K562 (cell line): ENCODE data around the gene CAPZA1. TPM values are rescaled to one million over a fixed set of nuclear protein-coding genes. Genes with fewer than 3 reads are reported as not detected.

Experiments
- BCLAF1 ChIP-seq, 2 experiments: fragments of 450-650 bp in 1 of 2; IDR thresholded peaks; 2 replicates each; pipeline ENCODE4 v1.6.1; 2011 to 2017; ENCODE audit warnings: low read depth in 2 of 2, antibody characterized with exemption in 1 of 2, borderline replicate concordance in 1 of 2, low read length in 1 of 2, mild to moderate bottlenecking in 1 of 2, mixed read lengths in 1 of 2; ENCODE audit not compliant: control insufficient read depth in 1 of 2
- GATAD2A ChIP-seq: fragments of 450-650 bp; IDR thresholded peaks from 2 replicates; pipeline ENCODE4 v1.6.1; 2017
- IRF1 ChIP-seq: sonication (generic); formaldehyde crosslinking; IDR thresholded peaks from 2 replicates; pipeline ENCODE4 v1.8.0; 2022; ENCODE audit warnings: missing genetic modification reagents, mild to moderate bottlenecking, borderline replicate concordance
- MBD2 ChIP-seq: sonication (generic); IDR thresholded peaks from 2 replicates; pipeline ENCODE4 v1.6.1; 2016; ENCODE audit warnings: low read depth, borderline replicate concordance
- NCOA1 ChIP-seq: fragments of 450-650 bp; IDR thresholded peaks from 2 replicates; pipeline ENCODE4 v1.6.1; 2016; ENCODE audit warnings: low read depth
- POLR2AphosphoS5 ChIP-seq: IDR thresholded peaks from 2 replicates; pipeline ENCODE4 v1.6.1; 2011; ENCODE audit warnings: mild to moderate bottlenecking, low read depth, low read length, moderate library complexity; ENCODE audit not compliant: control insufficient read depth, insufficient read depth
- PTTG1 ChIP-seq: fragments of 450-650 bp; IDR thresholded peaks from 2 replicates; pipeline ENCODE4 v1.6.1; 2016; ENCODE audit warnings: low read depth, mild to moderate bottlenecking, missing genetic modification characterization, missing compliant biosample characterization
- RBBP5 ChIP-seq: fragments of 200-600 bp; sonication (generic); IDR thresholded peaks from 2 replicates; pipeline ENCODE4 v1.6.1; 2012; ENCODE audit warnings: borderline replicate concordance, mild to moderate bottlenecking, low read length, control low read depth, inconsistent platforms; ENCODE audit not compliant: insufficient read depth, poor library complexity, severe bottlenecking
- UBTF ChIP-seq, 2 experiments: IDR thresholded peaks; 2 replicates each; pipeline ENCODE4 v1.6.1; 2012; ENCODE audit warnings: improper control_type of control experiment in 2 of 2, low read depth in 2 of 2, low read length in 2 of 2, borderline replicate concordance in 1 of 2
- XRCC5 ChIP-seq: fragments of 200-400 bp; formaldehyde crosslinking; IDR thresholded peaks from 2 replicates; pipeline ENCODE4 v1.6.1; 2017; ENCODE audit warnings: low read depth, mild to moderate bottlenecking, low read length
- YY1 ChIP-seq, 3 experiments: IDR thresholded peaks; 2 replicates each; pipeline ENCODE4 v1.6.1; 2011; ENCODE audit warnings: low read length in 2 of 3, mild to moderate bottlenecking in 2 of 3, moderate library complexity in 2 of 3, borderline replicate concordance in 1 of 3, control low read depth in 1 of 3, low read depth in 1 of 3; ENCODE audit not compliant: insufficient read depth in 3 of 3, insufficient replicate concordance in 2 of 3, control insufficient read depth in 1 of 3, insufficient read length in 1 of 3; ENCODE audit errors: extremely low read depth in 1 of 3
- ZNF695 ChIP-seq: fragments of 450-650 bp; formaldehyde crosslinking; IDR thresholded peaks from 2 replicates; pipeline ENCODE4 v1.4.0; 2020; ENCODE audit warnings: mild to moderate bottlenecking, moderate library complexity
- polyA plus RNA-seq, 8 experiments: library from polyadenylated mRNA; depleted of rRNA in 4 of 8; stranded (reverse) in 5 of 8; unstranded in 3 of 8; fragments of >200 nt; fragmentation: Nextera tagmentation in 2 of 8; fragmentation: Illumina TruSeq in 1 of 8; extraction: Ambion mirVana in 2 of 8; extraction: Trizol in 1 of 8; gene quantifications; 2 replicates each; pipeline versions ENCODE4 v1.2.1 to v1.2.3, GENCODE V29; 2011 to 2014; ENCODE audit warnings: inconsistent platforms in 1 of 8, missing spikeins in 1 of 8
- total RNA-seq, 7 experiments: library from RNA; depleted of rRNA in 6 of 7; stranded (reverse); fragments of >200 nt in 6 of 7; fragmentation: Illumina TruSeq in 2 of 7; extraction: Trizol in 2 of 7; gene quantifications; 2 replicates each; pipeline versions ENCODE4 v1.2.1 to v1.2.3, GENCODE V29; 2011 to 2021; ENCODE audit warnings: low replicate concordance in 1 of 7

The CAPZA1 gene
- total and polyA plus RNA-seq, 9 of the 15 experiments (the other 6 are each of a cell fraction or from before 2014, with no cell fraction given): 237 to 1,020 (median 306) TPM

- TF ChIP-seq UBTF (IDR thresholded peaks at IDR 0.05; ENCODE audit: borderline replicate concordance in 1 of 2, low read depth in 2 of 2, low read length in 2 of 2): peak; percentile 39 to 71; a peak in 2 of 4 replicates
- TF ChIP-seq RBBP5: peak; percentile 86
- TF ChIP-seq BCLAF1 (IDR thresholded peaks at IDR 0.05; ENCODE audit: borderline replicate concordance in 1 of 2, control insufficient read depth in 1 of 2, low read depth in 2 of 2, low read length in 1 of 2): 0 out of 4 replicates have a peak, but pooled peaks of 1 of the 2 experiments have one; percentile 7
- TF ChIP-seq PTTG1: no peak
- TF ChIP-seq POLR2AphosphoS5: peak; percentile 59
- peak; percentile 46 for TF ChIP-seq XRCC5
- TF ChIP-seq IRF1 (CRISPR knock-in tag): 0 out of 2 replicates have a peak, but pooled peaks have one; percentile 16
- TF ChIP-seq MBD2: peak; percentile 57; the same call in 1 of the 2 replicates
- peak; percentile 56; the same call in 1 of the 2 replicates for TF ChIP-seq NCOA1
- peak; percentile 85 for TF ChIP-seq ZNF695
- no peak for TF ChIP-seq YY1 (IDR thresholded peaks at IDR 0.05; ENCODE audit: borderline replicate concordance in 1 of 3, control insufficient read depth in 1 of 3, extremely low read depth in 1 of 3, insufficient read depth in 3 of 3, insufficient read length in 1 of 3, insufficient replicate concordance in 2 of 3, low read depth in 1 of 3, low read length in 2 of 3)
- peak; percentile 59; the same call in 1 of the 2 replicates for TF ChIP-seq GATAD2A
Measured at GRCh38 chr1:112674440-112674985, 54.9 kb downstream of the CAPZA1 start, which contains the start of gene MOV10 (continued).
